ENCODE results near the gene SH2D6. TPM values are rescaled to one million over a fixed set of nuclear protein-coding genes. Genes with fewer than 3 reads are reported as not detected.
"Not testable (repeated sequence)": the region's sequence is repeated elsewhere in the genome, so short reads cannot be mapped to it uniquely, and the experiment has no call there.

SH2D6 gene
- total and polyA plus RNA-seq, 10 donors = 0.20 to 0.94 TPM; not detected in 8

- H3K27ac ChIP-seq = no peak overlapping the region
- H3K9me3 ChIP-seq = peaks cover 0 to 26% (median 19%) of the 10 kb centered on the region in 8 donors
- no peak overlapping the region for H3K4me3 ChIP-seq
- no peaks in the 10 kb centered on the region for H3K4me1 ChIP-seq
- H3K36me3 ChIP-seq = peaks cover 3 to 99% (median 40%) of the 10 kb centered on the region in 6 donors
- intact Hi-C loops (cut with DNase I; ENCODE audit: low total_unique reads) = no loop called here
- 94 to 96% (median 95%) methylated on average over 5 of the region's 5 CpGs for WGBS, 5 donors
- DNase-seq = no peak
- TF ChIP-seq CTCF (IDR thresholded peaks at IDR 0.05 in 8 of 11, conservative IDR thresholded peaks at IDR 0.05 in 3 of 11) (no peak), POLR2AphosphoS5 (IDR thresholded peaks at IDR 0.05) (no peak)
- H3K27me3 ChIP-seq (replicated peaks in 1 of 7) = no peaks in the 10 kb centered on the region
Measured at GRCh38 chr2:85376291-85377065, 42.0 kb upstream of the SH2D6 start.

- no peak overlapping the region for H3K4me3 ChIP-seq
- no peak overlapping the region for H3K27ac ChIP-seq
- TF ChIP-seq POLR2AphosphoS5 (IDR thresholded peaks at IDR 0.05) (no peak), POLR2A (IDR thresholded peaks at IDR 0.05) (no peak), CTCF (IDR thresholded peaks at IDR 0.05 in 8 of 11, conservative IDR thresholded peaks at IDR 0.05 in 3 of 11) (no peak)
- H3K36me3 ChIP-seq = peaks cover 3 to 99% (median 40%) of the 10 kb centered on the region in 6 donors
- H3K27me3 ChIP-seq (replicated peaks in 1 of 7) = no peaks in the 10 kb centered on the region
- DNase-seq = no peak
- intact Hi-C loops (cut with DNase I; ENCODE audit: low total_unique reads) = no loop called here
- no peaks in the 10 kb centered on the region for H3K4me1 ChIP-seq
- peaks cover 0 to 26% (median 19%) of the 10 kb centered on the region in 8 donors for H3K9me3 ChIP-seq
- 91 to 96% (median 93%) methylated on average over 11 of the region's 11 CpGs for WGBS, 5 donors
Measured at GRCh38 chr2:85377083-85377482, 41.4 kb upstream of the SH2D6 start.

GRCh38 chr2:85378257-85378656 lies 40.3 kb upstream of the SH2D6 start:
- TF ChIP-seq POLR2A (IDR thresholded peaks at IDR 0.05) (no peak), CTCF (IDR thresholded peaks at IDR 0.05 in 8 of 11, conservative IDR thresholded peaks at IDR 0.05 in 3 of 11) (no peak), POLR2AphosphoS5 (IDR thresholded peaks at IDR 0.05) (no peak)
- Histone ChIP-seq H3K27ac (no peak overlapping the region), H3K4me3 (no peak overlapping the region), H3K27me3 (replicated peaks in 1 of 7) (no peaks in the 10 kb centered on the region), H3K9me3 (peaks cover 0 to 26% (median 19%) of the 10 kb centered on the region in 8 donors), H3K4me1 (no peaks in the 10 kb centered on the region), H3K36me3 (peaks cover 3 to 99% (median 40%) of the 10 kb centered on the region in 6 donors)
- DNase-seq = no peak
- 89 to 98% (median 91%) methylated on average over 5 of the region's 5 CpGs for WGBS, 5 donors
- intact Hi-C loops (cut with DNase I; ENCODE audit: low total_unique reads) = no loop called here

- Histone ChIP-seq H3K4me3 (no peak overlapping the region), H3K36me3 (peaks cover 3 to 99% (median 46%) of the 10 kb centered on the region in 6 donors), H3K27ac (no peak overlapping the region), H3K4me1 (no peaks in the 10 kb centered on the region), H3K27me3 (replicated peaks in 1 of 7) (no peaks in the 10 kb centered on the region), H3K9me3 (peaks cover 0 to 18% (median 14%) of the 10 kb centered on the region in 8 donors)
- intact Hi-C loops (cut with DNase I; ENCODE audit: low total_unique reads) = no loop called here
- no peak for DNase-seq
- WGBS, 5 donors = 83 to 93% (median 89%) methylated on average over 1 of the region's 1 CpG
- TF ChIP-seq POLR2AphosphoS5 (IDR thresholded peaks at IDR 0.05) = no peak
- no peak for TF ChIP-seq CTCF (IDR thresholded peaks at IDR 0.05 in 8 of 11, conservative IDR thresholded peaks at IDR 0.05 in 3 of 11)
- no peak for TF ChIP-seq POLR2A (IDR thresholded peaks at IDR 0.05)
Measured at GRCh38 chr2:85380048-85380447, 38.5 kb upstream of the SH2D6 start.

- peaks cover 0 to 18% (median 14%) of the 10 kb centered on the region in 8 donors for H3K9me3 ChIP-seq
- H3K27me3 ChIP-seq (replicated peaks in 1 of 7); DNase-seq; H3K4me3 ChIP-seq; H3K27ac ChIP-seq; intact Hi-C loops (cut with DNase I; ENCODE audit: low total_unique reads); H3K4me1 ChIP-seq: not testable (repeated sequence)
- WGBS, 5 donors = 73 to 97% (median 87%) methylated on average over 5 of the region's 5 CpGs
- H3K36me3 ChIP-seq = peaks cover 3 to 100% (median 51%) of the 10 kb centered on the region in 6 donors
Measured at GRCh38 chr2:85383151-85383550, 35.4 kb upstream of the SH2D6 start.
